ENCODE measurements around the gene KRTAP5-10.
"Not testable (repeated sequence)": the region's sequence is repeated elsewhere in the genome, so short reads cannot be mapped to it uniquely, and the experiment has no call there.

DNA sequence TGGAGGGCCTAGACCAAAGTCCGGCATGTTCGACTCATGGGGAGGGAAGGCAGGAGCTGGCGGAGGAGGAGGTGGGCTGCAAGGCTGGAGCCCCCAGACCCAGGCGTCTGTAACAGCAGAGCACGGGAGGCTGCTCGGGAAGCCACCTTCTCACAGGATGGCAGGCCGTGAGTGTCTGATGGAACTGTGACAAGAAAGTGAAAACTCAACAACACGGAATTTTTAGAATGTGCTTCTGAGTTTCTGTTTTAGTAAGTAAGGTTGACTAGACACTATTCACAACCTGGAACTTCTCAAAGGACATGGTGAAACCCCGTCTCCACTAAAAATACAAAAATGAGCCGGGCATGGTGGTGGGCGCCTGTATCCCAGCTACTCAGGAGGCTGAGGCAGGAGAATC lies 25.4 kb upstream of the KRTAP5-10 start:
- TF ChIP-seq, protein P1, sequence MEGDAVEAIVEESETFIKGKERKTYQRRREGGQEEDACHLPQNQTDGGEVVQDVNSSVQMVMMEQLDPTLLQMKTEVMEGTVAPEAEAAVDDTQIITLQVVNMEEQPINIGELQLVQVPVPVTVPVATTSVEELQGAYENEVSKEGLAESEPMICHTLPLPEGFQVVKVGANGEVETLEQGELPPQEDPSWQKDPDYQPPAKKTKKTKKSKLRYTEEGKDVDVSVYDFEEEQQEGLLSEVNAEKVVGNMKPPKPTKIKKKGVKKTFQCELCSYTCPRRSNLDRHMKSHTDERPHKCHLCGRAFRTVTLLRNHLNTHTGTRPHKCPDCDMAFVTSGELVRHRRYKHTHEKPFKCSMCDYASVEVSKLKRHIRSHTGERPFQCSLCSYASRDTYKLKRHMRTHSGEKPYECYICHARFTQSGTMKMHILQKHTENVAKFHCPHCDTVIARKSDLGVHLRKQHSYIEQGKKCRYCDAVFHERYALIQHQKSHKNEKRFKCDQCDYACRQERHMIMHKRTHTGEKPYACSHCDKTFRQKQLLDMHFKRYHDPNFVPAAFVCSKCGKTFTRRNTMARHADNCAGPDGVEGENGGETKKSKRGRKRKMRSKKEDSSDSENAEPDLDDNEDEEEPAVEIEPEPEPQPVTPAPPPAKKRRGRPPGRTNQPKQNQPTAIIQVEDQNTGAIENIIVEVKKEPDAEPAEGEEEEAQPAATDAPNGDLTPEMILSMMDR (conservative IDR thresholded peaks at IDR 0.05) = not testable (repeated sequence)
- TF ChIP-seq ZFX (IDR thresholded peaks at IDR 0.05) = not testable (repeated sequence)

Measured in C4-2B (cell line).